Calu3 (cell line): Measurements from ENCODE around the gene OPRD1. TPM values are rescaled to one million over a fixed set of nuclear protein-coding genes. Genes with fewer than 3 reads are reported as not detected.

ENCODE experiments used
- BruUV-seq: library from RNA; stranded (reverse); fragments of 400-500 nt; replicated peaks from 2 replicates; lab custom pipeline; 2021; lab: Mats Ljungman, UMichigan
- CTCF ChIA-PET: fragments of 300-600 bp; sonication (Branson Sonifier 250); formaldehyde crosslinking; loops from one replicate; lab custom pipeline; 2022; ENCODE audit warnings: antibody characterized with exemption; lab: Charles Lee
- DNase-seq: peaks from one replicate; pipeline ENCODE4 v3.0.0; 2022
- H3K27ac Mint-ChIP-seq: one replicate; pipeline ENCODE4 v1.8.0; 2022; ENCODE audit warnings: mixed read lengths; ENCODE audit not compliant: unreplicated experiment
- H3K27me3 Mint-ChIP-seq: one replicate; pipeline ENCODE4 v1.8.0; 2022; ENCODE audit warnings: mixed read lengths; ENCODE audit not compliant: unreplicated experiment
- H3K36me3 Mint-ChIP-seq: one replicate; pipeline ENCODE4 v1.8.0; 2022; ENCODE audit warnings: mild to moderate bottlenecking, moderate library complexity, mixed read lengths; ENCODE audit not compliant: insufficient read depth, unreplicated experiment
- H3K4me1 Mint-ChIP-seq: one replicate; pipeline ENCODE4 v1.8.0; 2022; ENCODE audit warnings: mild to moderate bottlenecking, low read depth, mixed read lengths; ENCODE audit not compliant: unreplicated experiment
- H3K4me3 Mint-ChIP-seq: one replicate; pipeline ENCODE4 v1.8.0; 2022; ENCODE audit warnings: mild to moderate bottlenecking, low read depth, moderate library complexity, mixed read lengths; ENCODE audit not compliant: unreplicated experiment
- H3K9me3 Mint-ChIP-seq: one replicate; pipeline ENCODE4 v1.8.0; 2022; ENCODE audit warnings: low read depth, mixed read lengths; ENCODE audit not compliant: unreplicated experiment
- CTCF ChIP-seq: fragments of 200-600 bp; IDR thresholded peaks from one replicate; pipeline ENCODE4 v1.8.0; 2022; ENCODE audit warnings: antibody characterized with exemption; ENCODE audit not compliant: unreplicated experiment
- intact Hi-C: fragments of 100-400 bp; cut with micrococcal nuclease; formaldehyde crosslinking; loops from one replicate; pipeline ENCODE4 v1.10.0; 2022; ENCODE audit not compliant: unreplicated experiment
- total RNA-seq: library from RNA; stranded (reverse); gene quantifications from 2 replicates; pipeline ENCODE4 v1.2.3, GENCODE V29; 2022

Gene OPRD1
- total RNA-seq, 1 experiment from 2014 or later, result 0.07 TPM

- Mint-ChIP-seq H3K4me3 (no peak overlapping the region), H3K27ac (no peak overlapping the region), H3K9me3 (no peaks in the 10 kb centered on the region), H3K36me3 (no peaks in the 10 kb centered on the region), H3K27me3 (peaks cover 43% of the 10 kb centered on the region), H3K4me1 (peaks cover 18% of the 10 kb centered on the region)
- no peak for DNase-seq
- CTCF ChIA-PET, result no interaction called here
- BruUV-seq, result no TSS peak
- intact Hi-C loops, result no loop called here
- no peak for TF ChIP-seq CTCF
These were observed 44.0 kb downstream of the OPRD1 start for GRCh38 chr1:28855969-28856368.

DNA sequence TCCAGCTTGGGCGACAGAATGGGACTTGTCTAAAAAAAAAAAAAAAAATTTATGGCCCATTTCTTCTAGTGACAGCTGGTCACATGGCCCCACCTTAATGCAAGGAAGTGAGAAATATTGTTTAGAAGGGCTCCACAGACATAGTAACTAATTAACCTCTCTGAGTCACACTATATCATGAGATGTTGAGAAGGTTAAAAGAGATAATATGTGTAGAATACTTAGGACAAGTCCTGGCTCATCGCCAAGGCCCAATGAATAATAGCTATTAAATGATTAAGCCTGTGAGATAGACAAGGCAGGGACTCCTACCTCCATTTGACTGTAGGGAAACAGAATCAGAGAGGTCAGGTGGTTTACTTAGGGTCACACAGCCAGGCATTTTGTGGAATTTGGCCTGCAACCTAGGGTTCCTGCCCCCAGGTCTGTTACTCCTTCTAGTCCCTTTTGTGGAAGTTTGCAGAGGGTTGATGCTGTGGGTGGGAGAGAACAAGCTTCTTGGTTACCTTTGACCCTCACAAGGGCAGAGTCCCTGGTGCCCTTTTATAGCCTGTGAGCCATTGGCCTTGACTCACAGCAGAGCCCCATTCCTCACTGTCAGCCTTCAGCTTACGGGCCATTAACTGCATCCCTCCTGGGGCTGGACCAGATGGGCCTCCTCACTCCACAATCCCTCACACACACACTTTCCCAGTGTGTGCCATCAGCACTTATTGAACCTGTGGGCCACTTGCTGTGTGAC lies 48.5 kb downstream of the OPRD1 start:
- Mint-ChIP-seq H3K27me3 (peaks cover 36% of the 10 kb centered on the region), H3K9me3 (no peaks in the 10 kb centered on the region), H3K4me3 (no peak overlapping the region), H3K4me1 (peaks cover 26% of the 10 kb centered on the region), H3K36me3 (no peaks in the 10 kb centered on the region), H3K27ac (peak overlapping the region; percentile 36)
- CTCF ChIA-PET, result interaction anchor here (0.6 to 1.6 kb wide), 9 partner anchors 9 to 464 kb away, joined by 3 to 11 read pairs (median 6); no protein-coding TSS in a partner anchor
- TF ChIP-seq CTCF, result no peak
- DNase-seq, result peak; percentile 76
- intact Hi-C loops, result no loop called here
- no TSS peak for BruUV-seq

DNA sequence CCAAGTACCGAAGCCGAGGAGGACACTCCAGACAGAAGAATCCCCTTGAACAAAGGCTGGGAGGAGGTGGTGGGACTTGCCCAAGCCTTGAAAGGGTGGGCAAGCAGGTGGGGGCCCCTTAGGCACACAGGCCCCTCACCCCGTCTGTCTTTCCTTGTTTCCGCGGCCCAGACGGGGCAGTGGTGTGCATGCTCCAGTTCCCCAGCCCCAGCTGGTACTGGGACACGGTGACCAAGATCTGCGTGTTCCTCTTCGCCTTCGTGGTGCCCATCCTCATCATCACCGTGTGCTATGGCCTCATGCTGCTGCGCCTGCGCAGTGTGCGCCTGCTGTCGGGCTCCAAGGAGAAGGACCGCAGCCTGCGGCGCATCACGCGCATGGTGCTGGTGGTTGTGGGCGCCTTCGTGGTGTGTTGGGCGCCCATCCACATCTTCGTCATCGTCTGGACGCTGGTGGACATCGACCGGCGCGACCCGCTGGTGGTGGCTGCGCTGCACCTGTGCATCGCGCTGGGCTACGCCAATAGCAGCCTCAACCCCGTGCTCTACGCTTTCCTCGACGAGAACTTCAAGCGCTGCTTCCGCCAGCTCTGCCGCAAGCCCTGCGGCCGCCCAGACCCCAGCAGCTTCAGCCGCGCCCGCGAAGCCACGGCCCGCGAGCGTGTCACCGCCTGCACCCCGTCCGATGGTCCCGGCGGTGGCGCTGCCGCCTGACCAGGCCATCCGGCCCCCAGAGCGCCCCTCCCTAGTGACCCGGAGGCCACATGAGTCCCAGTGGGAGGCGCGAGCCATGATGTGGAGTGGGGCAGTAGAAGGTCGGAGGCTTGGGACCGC lies 50.8 kb downstream of the OPRD1 start:
- H3K4me1 Mint-ChIP-seq, result peaks cover 35% of the 10 kb centered on the region
- CTCF ChIA-PET, result no interaction called here
- TF ChIP-seq CTCF, result no peak
- no TSS peak for BruUV-seq
- no peaks in the 10 kb centered on the region for H3K36me3 Mint-ChIP-seq
- DNase-seq, result no peak
- H3K27ac Mint-ChIP-seq, result no peak overlapping the region
- intact Hi-C loops, result no loop called here
- no peaks in the 10 kb centered on the region for H3K9me3 Mint-ChIP-seq
- peaks cover 42% of the 10 kb centered on the region for H3K27me3 Mint-ChIP-seq
- H3K4me3 Mint-ChIP-seq, result no peak overlapping the region

DNA sequence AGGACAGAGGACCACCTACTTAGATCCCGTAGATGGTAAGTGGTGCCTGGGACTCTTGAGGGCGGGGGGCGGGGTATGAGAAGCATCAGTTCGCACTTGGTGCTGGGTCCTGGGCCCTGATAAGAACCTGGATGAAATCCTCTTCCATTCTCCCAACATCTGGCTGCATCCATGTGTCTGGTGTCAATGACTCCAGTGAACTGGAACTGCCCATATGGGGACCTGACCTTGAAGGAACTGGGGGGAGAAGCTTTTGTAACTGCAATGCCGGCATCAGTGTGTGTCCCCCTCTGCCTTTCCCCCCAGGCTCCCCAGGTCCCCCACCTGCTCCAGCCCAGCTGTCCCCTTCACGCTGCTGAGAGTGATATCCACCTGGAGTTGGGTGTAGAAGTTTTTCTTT lies 52.7 kb downstream of the OPRD1 start:
- no peak overlapping the region for H3K27ac Mint-ChIP-seq
- CTCF ChIA-PET, result no interaction called here
- no peak for DNase-seq
- H3K4me3 Mint-ChIP-seq, result no peak overlapping the region
- no TSS peak for BruUV-seq
- H3K36me3 Mint-ChIP-seq, result no peaks in the 10 kb centered on the region
- TF ChIP-seq CTCF, result no peak
- intact Hi-C loops, result no loop called here
- H3K9me3 Mint-ChIP-seq, result no peaks in the 10 kb centered on the region
- H3K27me3 Mint-ChIP-seq, result peaks cover 56% of the 10 kb centered on the region
- H3K4me1 Mint-ChIP-seq, result peaks cover 27% of the 10 kb centered on the region
